ENCODE data around the gene ZNF700.
"Not testable (repeated sequence)": the region's sequence is repeated elsewhere in the genome, so short reads cannot be mapped to it uniquely, and the experiment has no call there.

The ZNF700 gene

DNA sequence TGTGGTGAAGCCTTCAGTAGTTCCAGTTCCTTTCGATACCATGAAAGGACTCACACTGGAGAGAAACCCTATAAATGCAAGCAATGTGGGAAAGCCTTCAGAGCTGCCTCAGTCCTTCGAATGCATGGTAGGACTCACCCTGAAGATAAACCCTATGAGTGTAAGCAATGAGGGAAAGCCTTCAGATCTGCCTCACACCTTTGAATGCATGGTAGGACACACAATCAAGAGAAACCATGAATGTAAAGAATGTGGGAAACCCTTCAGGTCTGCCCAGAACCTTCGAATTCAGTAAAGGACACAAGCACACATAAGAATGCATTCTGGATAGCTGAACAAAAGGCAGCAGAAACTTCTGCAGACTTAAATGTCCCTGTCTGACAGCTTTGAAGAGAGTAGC lies 19.0 kb upstream of the ZNF700 start:
- H3K27ac ChIP-seq = no peak overlapping the region
- no peak overlapping the region for H3K4me3 ChIP-seq (ENCODE audit: low read depth in 1 of 2, low read length in 1 of 2)
- no peaks in the 10 kb centered on the region for H3K4me1 ChIP-seq (ENCODE audit: control insufficient read depth in 1 of 2, insufficient read depth in 1 of 2, low read depth in 1 of 2, low read length in 1 of 2)
- TF ChIP-seq CTCF (IDR thresholded peaks at IDR 0.05) = no peak
- H3K9me3 ChIP-seq = peaks cover 39% of the 10 kb centered on the region
- H3K36me3 ChIP-seq = no peaks in the 10 kb centered on the region
- H3K27me3 ChIP-seq = no peaks in the 10 kb centered on the region

- not testable (repeated sequence) for H3K4me3 ChIP-seq (ENCODE audit: low read depth in 1 of 2, low read length in 1 of 2); H3K27me3 ChIP-seq; H3K27ac ChIP-seq; H3K4me1 ChIP-seq (ENCODE audit: control insufficient read depth in 1 of 2, insufficient read depth in 1 of 2, low read depth in 1 of 2, low read length in 1 of 2); H3K36me3 ChIP-seq
- H3K9me3 ChIP-seq = peaks cover 17% of the 10 kb centered on the region
Measured at GRCh38 chr19:11911937-11912336, 13.0 kb upstream of the ZNF700 start.

GRCh38 chr19:11914417-11915051 lies 10.4 kb upstream of the ZNF700 start:
- not testable (repeated sequence) for H3K27ac ChIP-seq; H3K4me1 ChIP-seq (ENCODE audit: control insufficient read depth in 1 of 2, insufficient read depth in 1 of 2, low read depth in 1 of 2, low read length in 1 of 2)
- H3K9me3 ChIP-seq = peaks cover 15% of the 10 kb centered on the region

DNA sequence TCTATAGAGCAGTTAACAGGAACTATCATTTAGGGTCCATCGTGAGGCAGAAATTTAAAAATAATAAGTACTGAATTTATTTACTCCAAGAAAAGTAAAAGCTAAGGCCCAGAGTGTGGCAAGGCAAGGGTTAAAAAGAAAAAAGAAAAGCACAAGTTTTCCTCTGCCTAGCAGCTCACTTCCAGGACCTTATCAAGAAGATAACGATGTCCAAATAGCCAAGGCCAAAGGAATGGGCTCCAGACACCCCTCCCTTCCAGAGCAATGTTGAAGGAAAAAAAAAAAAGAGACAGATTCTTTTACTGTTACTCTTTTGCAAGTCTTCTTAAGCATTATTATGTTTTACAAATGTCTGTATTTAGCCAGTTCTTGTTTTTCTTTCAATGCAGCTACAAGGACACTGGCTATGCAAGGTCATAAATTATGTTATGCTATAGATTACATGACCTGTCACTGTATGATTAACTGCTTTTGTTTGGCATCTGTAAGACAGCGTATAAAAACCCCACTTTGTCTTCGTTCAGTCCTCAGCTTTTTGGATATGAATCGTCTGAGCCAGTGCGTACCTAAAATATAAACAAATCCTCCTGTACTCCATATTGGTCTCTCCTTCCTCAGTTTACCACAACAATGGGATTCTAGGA lies 2.9 kb upstream of the ZNF700 start:
- H3K36me3 ChIP-seq = no peaks in the 10 kb centered on the region
- no peak overlapping the region for H3K27ac ChIP-seq
- TF ChIP-seq CTCF (IDR thresholded peaks at IDR 0.05) = no peak
- H3K27me3 ChIP-seq = no peaks in the 10 kb centered on the region
- no peaks in the 10 kb centered on the region for H3K9me3 ChIP-seq
- no peak overlapping the region for H3K4me3 ChIP-seq (ENCODE audit: low read depth in 1 of 2, low read length in 1 of 2)
- peaks cover 18 to 24% of the 10 kb centered on the region in 2 experiments for H3K4me1 ChIP-seq (ENCODE audit: control insufficient read depth in 1 of 2, insufficient read depth in 1 of 2, low read depth in 1 of 2, low read length in 1 of 2)

More at GRCh38 chr19:11914417-11915051, 10.4 kb upstream of the ZNF700 start:
- not testable (repeated sequence) for H3K27me3 ChIP-seq; H3K36me3 ChIP-seq; H3K4me3 ChIP-seq (ENCODE audit: low read depth in 1 of 2, low read length in 1 of 2)

GRCh38 chr19:11925651-11926187 lies 812 bp downstream of the ZNF700 start:
- not testable (repeated sequence) for H3K9me3 ChIP-seq, H3K36me3 ChIP-seq, H3K27me3 ChIP-seq
- Histone ChIP-seq H3K27ac (peak overlapping the region; percentile 97), H3K4me1 (ENCODE audit: control insufficient read depth in 1 of 2, insufficient read depth in 1 of 2, low read depth in 1 of 2, low read length in 1 of 2) (peaks cover 19 to 24% of the 10 kb centered on the region in 2 experiments), H3K4me3 (ENCODE audit: low read depth in 1 of 2, low read length in 1 of 2) (peak overlapping the region; percentile 95 to 96)

DNA sequence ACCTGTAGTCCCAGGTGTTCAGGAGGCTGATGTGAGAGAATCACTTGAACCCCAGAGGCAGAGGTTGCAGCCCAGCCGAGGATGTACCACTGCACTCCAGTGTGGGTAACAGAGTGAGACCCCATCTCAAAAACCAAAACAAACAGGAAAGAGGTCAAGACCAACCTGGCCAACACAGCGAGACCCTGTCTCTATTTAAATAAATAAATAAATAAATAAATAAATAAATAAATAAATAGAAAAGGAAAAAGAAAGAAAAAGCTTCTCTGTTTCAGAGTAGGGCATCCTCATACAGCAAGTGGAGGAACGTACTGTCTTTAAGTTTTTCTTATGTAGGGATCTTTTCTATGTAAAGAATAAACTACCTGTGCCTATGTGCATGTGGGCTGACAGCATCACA lies 2.3 kb downstream of the ZNF700 start:
- Histone ChIP-seq H3K4me3 (ENCODE audit: low read depth in 1 of 2, low read length in 1 of 2) (no peak overlapping the region), H3K9me3 (no peaks in the 10 kb centered on the region), H3K27me3 (no peaks in the 10 kb centered on the region), H3K36me3 (peaks cover 5% of the 10 kb centered on the region), H3K27ac (no peak overlapping the region), H3K4me1 (ENCODE audit: control insufficient read depth in 1 of 2, insufficient read depth in 1 of 2, low read depth in 1 of 2, low read length in 1 of 2) (peaks cover 19 to 24% of the 10 kb centered on the region in 2 experiments)
- no peak for TF ChIP-seq CTCF (IDR thresholded peaks at IDR 0.05)

- H3K27ac ChIP-seq = peak overlapping the region; percentile 56
Measured at GRCh38 chr19:11931051-11931450, 6.1 kb downstream of the ZNF700 start.

More at GRCh38 chr19:11931051-11931450, 6.1 kb downstream of the ZNF700 start:
- TF ChIP-seq CTCF (IDR thresholded peaks at IDR 0.05) = no peak
- no peak overlapping the region for H3K4me3 ChIP-seq (ENCODE audit: low read depth in 1 of 2, low read length in 1 of 2)
- peaks cover 5% of the 10 kb centered on the region for H3K36me3 ChIP-seq
- H3K9me3 ChIP-seq = no peaks in the 10 kb centered on the region
- H3K4me1 ChIP-seq (ENCODE audit: control insufficient read depth in 1 of 2, insufficient read depth in 1 of 2, low read depth in 1 of 2, low read length in 1 of 2) = peaks cover 4 to 10% of the 10 kb centered on the region in 2 experiments
- H3K27me3 ChIP-seq = no peaks in the 10 kb centered on the region

Measured in neutrophil (primary cell).